Fibroblast of skin of back (primary cell): ENCODE results near the gene CBX5.
A peak's percentile ranks its signal among the peaks of the same experiment; 100 is the strongest.
"Not testable (repeated sequence)": the region's sequence is repeated elsewhere in the genome, so short reads cannot be mapped to it uniquely, and the experiment has no call there.

Experiments
- DNase-seq: peaks from one replicate; pipeline ENCODE4 v3.0.0-alpha.2; 2013

Gene CBX5

DNA sequence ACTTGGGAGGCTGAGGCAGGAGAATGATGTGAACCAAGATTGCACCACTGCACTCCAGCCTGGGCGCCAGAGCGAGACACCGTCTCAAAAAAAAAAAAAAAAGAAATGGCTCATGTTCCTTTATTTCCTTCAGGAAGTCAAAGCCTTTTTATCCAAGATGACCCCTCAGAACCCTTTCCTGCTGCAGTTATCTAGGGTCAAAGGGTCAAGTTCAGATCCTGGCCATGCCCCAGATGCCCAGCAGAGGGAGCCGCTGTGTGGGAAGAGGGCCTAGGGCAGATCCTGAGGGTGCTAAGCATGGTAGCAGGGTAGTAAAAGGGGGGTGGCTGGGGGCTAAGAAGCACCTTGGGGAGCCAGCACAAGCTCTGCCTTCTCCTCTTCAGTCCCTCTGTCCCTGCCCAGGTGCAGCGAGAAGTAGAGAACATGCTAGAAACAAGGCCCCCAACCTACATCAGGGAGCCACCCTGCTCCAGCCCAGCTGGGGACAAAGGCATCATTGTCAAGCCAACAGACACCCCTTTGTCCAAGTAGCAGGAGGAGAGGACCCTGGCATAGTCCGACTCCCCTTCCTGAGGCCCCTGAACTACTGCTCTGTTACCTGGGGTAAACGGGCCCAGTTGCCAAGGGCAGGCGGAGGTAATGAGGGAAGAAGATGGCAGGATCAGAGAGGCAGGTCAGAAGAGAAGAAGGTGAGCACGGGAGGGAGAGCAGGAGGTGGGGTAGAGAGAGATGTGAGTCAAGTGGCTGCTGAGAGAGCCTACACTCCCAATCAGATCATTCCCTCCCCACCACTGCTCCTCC lies 14.4 kb upstream of the CBX5 start:
- DNase-seq: peak; percentile 28

DNA sequence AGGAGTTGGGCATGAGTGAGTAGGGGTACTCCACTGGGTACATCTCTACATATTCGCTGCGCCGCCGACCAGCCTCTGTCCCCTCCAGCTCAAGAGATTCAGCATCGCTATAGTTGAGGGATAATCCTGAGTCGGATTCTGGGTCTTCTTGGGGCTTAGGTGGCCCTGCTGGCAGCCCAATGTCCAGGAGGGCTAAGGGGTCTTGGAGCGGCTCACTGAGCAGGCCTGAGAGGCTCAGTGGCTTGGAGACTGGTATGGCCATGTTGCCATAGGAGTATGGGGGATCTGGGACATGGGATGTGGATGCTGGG lies 13.0 kb upstream of the CBX5 start:
- DNase-seq: no peak

DNA sequence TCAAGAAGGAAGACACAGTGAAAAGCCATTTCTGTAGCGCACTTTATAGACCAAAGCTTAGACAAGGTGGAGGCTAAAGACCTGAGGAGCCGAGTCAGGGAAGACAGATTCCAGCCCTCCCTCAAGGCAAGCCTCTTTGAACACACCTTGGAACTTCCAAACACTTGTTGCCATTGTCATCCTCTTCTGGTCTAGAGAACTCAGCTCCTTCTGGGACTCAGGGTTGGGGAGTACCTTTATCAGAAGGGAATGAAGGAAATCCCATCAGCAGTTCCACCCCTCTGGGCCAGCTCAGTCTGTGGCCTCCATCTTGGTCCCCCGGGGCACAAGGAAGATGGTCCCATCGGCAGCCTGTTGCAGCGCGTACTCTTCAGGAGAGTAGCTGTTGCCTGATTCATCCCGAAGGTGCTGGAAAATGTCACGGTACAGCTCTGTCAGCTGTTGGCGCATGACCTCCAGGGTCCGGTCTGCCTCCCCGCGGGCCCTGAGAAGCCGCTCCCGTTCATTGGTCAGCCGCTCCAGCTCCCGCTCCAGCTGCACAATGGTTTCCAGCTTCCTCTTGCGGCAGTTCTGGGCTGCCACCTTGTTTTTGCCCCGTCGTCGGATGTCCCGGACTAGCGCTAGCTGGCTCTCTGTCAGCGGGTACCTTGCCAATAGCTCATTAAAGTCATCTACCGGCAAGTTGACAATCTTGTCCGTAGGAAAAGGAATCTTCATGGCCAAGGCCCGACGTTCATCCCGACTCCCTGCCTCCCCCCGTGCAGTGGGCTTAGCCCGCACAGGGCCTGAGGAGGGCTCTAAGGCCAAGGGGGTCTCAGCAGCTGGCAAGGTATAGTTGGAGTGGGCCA lies 12.4 kb upstream of the CBX5 start:
- DNase-seq: no peak

DNA sequence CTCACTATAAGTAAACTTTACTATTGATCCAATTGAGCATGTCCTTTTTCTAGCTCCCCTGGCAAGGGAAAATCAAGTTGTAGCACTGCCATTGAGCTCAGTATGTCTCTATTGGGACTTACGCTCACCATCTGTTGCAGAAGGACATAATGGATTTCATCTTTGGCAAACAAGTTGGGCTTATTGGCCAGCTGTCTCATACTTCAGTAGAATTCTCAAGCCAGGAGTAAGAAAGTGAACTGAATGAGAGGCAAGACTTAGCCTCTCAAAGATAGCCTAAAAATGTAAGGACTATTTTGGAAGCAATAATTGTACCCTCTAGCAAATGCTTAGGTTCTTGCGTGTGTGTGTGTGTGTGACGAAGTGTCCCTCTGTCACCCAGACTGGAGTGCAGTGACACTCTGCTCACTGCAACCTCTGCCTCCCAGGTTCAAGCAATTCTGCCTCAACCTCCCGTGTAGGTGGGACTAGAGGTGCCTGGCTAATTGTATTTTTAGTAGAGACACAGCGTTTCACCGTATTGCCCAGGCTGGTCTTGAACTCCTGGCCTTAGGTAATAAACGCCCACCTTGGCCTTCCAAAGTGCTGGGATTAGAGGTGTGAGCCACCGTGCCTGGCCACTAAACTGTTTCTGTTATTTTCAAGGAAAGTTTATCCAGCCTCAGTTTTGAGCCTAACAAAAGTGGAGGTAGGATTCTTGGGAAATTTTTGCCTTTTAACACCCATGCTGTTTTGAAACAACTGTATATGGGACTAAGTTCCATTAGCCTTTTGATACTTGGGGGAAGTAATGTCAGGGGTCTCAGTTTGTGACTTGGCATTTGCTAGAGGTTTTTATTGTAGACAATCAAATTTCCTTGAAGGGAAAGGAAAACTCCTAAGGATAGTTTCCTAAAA lies 7.6 kb upstream of the CBX5 start:
- DNase-seq: no peak

DNA sequence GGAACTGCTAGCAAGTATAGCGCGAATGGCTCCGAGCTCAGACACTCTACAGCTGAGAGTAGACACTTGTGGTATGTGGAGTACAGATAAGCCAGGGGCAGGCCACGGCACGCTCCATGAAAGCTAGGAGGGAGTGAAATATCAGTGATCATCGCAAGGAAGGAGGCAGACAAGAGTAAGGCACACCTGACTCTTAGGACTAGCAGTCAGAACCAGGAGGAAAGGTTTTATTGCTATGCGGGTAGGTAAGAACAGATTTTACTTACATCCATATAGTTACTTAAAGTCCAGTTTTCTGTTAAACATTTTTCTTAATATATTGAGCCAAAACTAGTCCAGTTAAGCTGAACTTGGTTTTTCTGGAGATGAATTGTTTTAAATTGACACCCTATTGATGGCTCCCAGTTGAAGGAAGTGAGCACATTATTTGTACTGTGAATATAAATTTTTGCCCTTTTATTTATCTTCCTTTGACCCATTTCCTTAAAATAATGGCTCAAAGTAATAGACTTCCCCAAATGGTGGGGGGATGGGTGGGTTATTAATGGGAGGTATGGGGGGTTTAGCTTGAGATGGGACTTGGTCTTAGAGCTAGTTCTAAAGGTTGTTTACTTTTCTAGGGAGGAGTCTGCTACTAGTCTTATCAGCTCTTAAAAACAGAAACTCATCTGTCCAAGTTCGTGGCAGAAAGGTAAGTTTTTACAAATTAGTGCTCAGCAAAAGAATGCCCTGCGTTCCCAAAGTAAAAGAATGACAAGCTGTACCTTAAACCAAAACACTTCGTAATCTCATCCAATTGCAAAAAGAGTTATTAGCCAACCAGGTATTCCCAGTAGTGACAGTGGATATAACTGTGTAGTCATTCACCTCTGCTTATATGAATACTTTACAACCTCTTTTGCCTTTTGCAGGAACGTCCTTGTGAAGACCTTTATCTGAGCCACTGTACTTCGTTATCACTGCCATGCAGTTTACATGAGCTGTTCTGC lies 6.4 kb upstream of the CBX5 start:
- no peak for DNase-seq

DNA sequence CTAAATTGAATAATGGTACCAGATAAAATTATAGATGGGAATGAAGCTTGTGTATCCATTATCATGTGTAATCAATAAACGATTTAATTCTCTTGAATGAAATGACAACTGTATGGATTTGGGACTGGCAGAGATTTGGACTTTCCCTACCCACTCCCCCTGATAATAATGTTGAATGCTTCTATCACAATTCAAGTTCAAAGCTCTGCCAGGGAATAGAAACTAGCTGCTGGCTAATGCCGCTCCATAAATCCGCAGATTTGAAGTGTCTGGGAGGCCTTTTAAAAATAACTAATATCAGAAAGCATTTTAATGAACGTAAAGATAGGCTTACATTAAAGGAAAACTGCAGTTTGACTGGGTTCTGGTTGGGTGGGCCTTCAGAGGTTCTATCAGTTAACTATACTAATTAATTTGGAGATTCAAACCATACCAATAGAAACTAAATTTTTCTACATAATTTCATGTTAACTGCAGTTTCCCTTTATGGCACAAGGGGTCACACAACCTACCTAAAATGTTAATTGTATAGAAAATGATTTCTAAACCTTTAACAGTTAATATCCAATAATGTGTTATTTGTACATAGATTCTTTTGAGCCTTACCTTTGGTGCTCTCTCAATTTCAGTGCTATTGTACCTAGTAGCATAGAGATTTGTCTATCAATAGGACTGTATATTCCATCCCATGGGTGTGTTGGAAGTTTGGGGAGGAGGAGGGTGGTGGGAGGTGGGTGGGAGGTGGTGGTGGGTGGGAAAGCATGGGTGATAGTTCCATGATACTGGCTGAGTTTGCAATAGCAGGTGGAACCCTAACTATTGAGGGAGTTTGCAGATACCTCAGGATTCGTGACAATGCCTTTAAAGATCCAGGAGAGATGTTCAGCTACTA lies 5.5 kb upstream of the CBX5 start:
- DNase-seq: peak; percentile 10

DNA sequence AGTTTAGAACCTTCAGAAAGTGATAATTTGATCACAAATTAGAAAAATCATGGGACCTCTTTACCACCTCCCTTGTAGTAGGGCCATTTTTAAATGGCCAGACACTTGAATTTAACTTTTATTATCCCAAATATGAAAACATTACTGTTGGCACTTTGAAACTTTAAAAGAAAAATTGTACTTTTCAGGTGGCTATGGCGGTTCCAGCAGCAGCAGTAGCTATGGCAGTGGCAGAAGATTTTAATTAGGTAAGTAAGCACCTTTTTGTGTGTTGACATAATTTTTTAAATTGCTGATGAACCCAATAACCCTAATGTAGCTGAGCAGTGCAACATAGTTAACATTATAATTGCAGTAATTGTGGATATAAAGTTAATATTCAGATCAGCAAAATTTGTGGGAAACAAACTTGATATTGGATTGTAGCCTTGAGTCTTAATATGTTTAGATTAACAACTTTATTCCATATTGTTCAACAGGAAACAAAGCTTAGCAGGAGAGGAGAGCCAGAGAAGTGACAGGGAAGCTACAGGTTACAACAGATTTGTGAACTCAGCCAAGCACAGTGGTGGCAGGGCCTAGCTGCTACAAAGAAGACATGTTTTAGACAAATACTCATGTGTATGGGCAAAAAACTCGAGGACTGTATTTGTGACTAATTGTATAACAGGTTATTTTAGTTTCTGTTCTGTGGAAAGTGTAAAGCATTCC lies 4.3 kb upstream of the CBX5 start:
- DNase-seq: not testable (repeated sequence)

DNA sequence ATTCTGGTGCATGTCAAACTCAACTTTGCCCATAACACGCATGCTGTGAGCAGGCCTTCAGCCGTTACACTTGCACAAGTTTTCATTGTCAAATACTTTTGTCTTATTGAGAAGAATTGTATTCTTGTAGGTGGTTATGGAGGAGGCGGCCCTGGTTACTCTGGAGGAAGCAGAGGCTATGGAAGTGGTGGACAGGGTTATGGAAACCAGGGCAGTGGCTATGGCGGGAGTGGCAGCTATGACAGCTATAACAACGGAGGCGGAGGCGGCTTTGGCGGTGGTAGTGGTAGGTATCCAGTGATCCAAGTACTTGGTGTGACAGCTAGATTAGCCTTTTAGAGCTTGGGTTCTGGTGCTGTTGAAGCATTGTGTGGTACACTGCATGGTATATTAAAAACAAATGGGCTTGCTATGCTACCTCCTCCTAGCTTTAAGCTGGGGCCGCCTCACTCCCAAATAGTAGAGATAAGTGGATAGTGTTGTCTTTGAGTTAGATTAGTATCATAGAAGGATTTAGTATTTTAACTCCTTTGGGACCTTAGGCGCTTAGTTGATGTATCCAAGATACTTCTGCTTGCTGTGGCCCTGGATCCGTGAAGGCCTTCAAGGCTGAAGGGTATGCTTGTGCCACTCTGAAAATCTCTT lies 3.1 kb upstream of the CBX5 start:
- no peak for DNase-seq

DNA sequence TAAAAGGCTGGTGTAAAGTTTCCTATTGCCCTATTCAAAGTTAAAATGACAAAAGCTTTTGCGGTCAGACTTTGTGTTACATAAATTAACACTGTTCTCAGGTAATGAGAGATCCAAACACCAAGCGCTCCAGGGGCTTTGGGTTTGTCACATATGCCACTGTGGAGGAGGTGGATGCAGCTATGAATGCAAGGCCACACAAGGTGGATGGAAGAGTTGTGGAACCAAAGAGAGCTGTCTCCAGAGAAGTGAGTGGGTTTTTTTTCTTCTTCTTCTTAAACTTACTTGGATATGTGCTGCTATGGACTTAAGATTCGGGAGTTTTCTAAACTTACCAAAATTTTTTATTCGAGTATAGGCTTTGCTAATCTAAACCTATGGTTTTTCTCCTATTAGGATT lies 1.8 kb upstream of the CBX5 start:
- DNase-seq: not testable (repeated sequence)

DNA sequence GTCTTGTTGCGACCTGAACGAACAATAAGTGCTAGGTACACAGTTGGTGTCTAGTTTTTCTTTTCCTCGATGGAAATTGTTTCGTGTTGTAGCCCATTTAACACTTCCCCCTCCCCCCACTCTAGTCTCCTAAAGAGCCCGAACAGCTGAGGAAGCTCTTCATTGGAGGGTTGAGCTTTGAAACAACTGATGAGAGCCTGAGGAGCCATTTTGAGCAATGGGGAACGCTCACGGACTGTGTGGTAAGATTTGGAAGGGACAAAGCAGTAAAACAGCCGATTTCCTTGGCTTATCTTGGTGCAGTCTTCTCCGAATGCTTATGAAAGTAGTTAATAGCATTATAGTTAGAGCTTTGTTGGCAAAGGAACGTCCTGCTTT lies 1.3 kb upstream of the CBX5 start:
- not testable (repeated sequence) for DNase-seq

DNA sequence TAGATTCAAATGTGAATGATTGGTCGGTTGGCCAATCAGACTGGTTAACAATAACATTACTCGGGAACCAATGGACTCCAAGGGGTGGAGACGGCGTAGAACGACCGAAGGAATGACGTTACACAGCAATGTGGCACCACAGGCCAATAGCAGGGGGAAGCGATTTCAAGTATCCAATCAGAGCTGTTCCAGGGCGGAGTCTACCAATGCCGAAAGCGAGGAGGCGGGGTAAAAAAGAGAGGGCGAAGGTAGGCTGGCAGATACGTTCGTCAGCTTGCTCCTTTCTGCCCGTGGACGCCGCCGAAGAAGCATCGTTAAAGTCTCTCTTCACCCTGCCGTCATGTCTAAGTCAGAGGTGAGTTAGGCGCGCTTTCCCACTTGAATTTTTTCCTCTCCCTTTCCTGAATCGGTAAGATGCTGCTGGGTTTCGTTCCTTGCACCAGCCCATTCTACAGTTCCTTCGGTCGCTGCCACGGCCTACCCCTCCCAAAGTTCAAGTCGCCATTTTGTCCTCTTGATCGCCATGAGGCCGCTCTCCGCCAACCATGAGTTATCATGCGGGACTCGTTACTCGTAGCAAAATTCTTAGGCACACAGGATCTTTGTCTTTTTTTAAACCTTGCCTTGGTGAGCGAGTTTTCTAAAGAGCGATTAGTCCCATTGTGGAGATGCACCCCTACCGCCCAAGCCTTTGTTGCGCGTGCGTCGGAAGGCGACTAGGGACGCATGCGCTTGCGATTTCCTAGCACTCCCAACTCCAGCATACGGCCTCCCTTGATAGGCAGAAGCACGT lies 742 bp upstream of the CBX5 start, which contains the start of gene HNRNPA1:
TSS of gene HNRNPA1 (plus strand) at position 259 of the 793 bp plus-strand sequence. CDS start at position 341, 82 bp downstream.
- peak; percentile 100 for DNase-seq

DNA sequence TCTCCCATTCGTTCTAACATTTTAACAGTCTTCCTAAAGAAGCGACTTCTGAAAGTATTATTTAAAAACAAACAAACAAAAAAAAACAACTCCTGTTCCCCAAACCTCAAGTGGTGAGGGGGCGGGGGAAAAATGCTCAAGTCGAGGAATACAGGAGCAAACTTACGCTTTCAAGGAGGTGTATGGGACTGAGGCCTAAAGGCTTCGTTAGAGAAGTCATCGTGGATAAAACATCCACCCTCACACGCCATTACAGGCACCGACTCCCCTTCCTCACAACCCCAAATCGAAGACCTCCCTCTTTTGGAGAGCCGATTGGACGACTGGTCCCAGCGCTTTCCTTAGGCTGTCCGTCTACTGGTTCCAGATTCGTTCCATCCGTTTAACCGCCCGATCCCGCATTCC lies 693 bp downstream of the CBX5 start:
- no peak for DNase-seq

DNA sequence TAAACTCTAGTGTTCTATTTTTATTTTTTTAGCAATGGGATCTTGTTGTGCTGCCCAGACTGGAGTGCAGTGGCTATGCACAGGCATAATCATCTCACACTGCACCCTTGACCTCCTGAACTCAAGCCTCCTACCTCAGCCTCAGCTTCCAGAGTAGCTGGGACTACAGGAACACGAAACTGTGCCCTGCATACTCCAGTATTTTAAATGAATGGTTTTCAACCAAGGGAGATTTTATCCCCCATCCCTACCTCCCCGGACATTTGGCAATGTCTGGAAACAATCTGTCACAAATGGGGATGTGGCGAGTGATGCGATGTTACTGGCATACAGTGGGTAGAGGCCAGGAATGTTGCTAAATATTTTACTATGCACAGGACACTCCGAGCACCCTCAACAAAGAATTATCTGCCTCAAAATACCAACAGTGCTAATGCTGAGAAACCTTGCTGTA lies 2.1 kb downstream of the CBX5 start:
- DNase-seq: peak; percentile 84

DNA sequence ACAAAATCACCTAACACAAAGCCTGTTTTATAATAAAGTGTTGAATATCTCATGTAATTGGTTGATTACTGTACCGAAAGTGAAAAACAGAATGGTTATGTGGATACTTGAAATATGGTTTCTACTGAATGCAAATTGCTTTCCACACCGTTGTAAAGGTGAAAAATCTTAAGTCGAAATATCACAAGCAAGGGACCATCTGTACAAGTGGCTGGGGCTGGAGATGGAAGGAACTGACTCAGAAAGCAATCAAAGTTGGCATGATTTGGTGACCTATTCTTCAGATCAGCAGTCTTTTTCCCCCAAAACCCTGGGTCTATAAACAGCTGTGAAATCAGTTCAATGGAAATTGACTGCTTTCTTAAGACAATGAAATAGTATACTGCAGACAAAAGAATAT lies 3.6 kb downstream of the CBX5 start:
- no peak for DNase-seq

DNA sequence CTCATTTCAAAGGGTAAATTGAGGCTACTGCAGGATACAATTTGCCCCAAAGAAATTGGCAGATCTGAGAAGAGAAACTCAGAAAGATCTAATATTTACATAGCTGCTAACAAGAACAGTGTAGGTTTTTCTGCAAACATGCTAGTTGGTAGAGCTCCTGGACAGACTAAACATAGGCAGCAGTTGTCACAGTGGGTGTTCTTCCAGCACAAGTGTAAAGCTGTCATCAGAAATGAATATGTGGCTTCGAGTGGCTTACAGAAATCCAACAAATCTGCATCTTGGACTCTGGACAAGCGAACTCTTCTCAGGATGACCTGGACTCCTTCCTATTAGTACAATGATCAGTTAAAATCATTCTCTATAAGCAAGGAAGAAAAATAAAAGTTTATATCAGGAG lies 5.9 kb downstream of the CBX5 start:
- no peak for DNase-seq

DNA sequence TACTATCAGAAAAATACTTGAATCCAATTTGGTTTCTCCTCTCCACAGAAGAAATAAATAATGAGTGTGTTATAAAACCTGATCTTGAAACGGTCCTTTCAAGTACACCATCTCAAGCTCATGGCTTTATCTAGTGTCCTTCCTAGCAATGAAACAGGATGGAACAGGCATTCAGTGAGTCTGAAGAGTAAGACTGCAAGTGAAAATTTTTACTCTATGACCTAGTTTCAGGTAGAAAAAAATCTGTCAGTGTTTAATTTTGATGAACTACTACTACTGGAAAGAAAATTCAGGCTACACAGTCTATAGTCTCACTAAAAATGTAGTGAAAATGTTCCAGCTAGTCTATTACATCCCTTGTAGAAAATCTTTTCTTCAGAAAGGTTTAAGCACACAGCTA lies 7.7 kb downstream of the CBX5 start:
- no peak for DNase-seq

DNA sequence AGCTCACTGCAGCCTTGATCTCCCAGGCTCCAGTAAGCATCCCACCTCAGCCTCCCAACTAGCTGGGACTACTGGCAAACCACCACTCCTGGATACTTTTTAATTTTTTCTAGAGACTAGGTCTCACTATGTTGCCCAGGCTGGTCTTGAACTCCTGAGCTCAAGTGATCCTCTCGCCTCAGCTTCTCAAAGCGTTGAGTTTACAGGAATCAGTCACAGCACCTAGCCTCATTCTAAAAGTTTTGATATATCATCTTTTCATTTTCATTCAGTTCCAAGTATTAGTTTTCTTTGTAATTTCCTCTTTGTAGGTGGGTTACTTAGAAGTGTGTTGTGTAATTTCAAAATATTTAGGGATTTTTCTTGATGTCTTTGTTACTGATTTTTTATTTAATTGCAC lies 9.6 kb downstream of the CBX5 start:
- no peak for DNase-seq

DNA sequence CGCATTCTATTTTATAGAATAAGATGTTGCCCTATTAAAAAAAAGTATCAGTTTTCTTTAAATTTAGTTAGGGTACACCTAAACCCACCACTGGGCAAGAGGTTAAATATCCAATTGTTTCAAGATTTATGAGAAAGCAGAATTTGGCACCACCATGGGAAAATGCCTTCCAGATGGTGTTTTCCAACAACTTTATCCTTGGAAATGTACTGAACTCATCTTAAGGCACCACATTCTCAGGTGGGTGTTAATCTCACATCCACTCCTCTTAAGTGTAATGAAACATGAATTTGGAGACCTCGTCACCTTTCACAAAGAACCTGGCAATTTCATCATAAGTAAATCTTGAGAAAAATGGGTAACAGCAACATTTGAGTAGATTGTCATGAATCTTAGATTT lies 13.1 kb downstream of the CBX5 start:
- no peak for DNase-seq
